Measurements from ENCODE around the gene AIFM3.

DNA sequence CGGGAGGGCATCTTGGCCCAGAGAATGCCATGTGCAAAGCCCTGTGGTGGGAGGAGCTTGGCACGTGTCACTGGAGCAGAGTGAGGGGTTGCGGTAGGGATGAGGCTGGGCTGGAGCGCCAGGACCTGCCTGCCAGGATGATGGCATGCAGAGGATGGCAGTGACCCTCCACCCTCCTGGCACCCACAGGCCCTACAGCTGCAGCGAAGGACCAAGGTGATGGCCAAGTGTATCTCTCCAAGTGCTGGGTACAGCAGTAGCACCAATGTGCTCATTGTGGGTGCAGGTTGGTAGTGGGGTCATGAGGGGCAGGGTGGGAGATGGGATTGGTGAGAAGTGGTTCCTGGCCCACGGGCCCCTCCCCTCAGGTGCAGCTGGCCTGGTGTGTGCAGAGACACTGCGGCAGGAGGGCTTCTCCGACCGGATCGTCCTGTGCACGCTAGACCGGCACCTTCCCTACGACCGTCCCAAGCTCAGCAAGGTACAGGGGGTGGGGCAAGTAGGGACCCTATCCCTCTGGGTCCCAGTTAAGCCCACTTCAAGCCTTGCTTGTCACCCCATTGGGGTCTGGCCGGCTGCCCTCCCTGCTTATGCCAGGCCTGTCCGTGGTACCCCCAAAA lies 7.4 kb downstream of the AIFM3 start:
- TF ChIP-seq EZH2 (IDR thresholded peaks at IDR 0.05): no peak
- TF ChIP-seq POLR2AphosphoS5 (IDR thresholded peaks at IDR 0.05; ENCODE audit: borderline replicate concordance, low read depth, low read length): no peak
